Activated T-cell treated with anti-CD3 and anti-CD28 coated beads, Interleukin-2, amount 50 U/mL, for 72 hours (primary cell): ENCODE results near the gene SPDYC. TPM values are rescaled to one million over a fixed set of nuclear protein-coding genes. Genes with fewer than 3 reads are reported as not detected.

Experiments
- ATAC-seq, 2 donors: fragments of 150-1000 bp; cut with Tn5 transposase; replicated peaks in 1 of 2; 2 replicates each; pipeline ENCODE4 v1.10.0; 2021; ENCODE audit warnings: moderate library complexity in 2 of 2, mild to moderate bottlenecking in 1 of 2
- DNase-seq, 2 donors: peaks; one replicate each; pipeline ENCODE4 v3.0.0; 2021 to 2022; ENCODE audit warnings: mixed read lengths in 1 of 2
- H3K27ac Mint-ChIP-seq: one replicate; pipeline ENCODE4 v1.8.0; 2022; ENCODE audit warnings: mild to moderate bottlenecking, moderate library complexity, mixed read lengths
- H3K27me3 Mint-ChIP-seq: one replicate; pipeline ENCODE4 v1.8.0; 2022; ENCODE audit warnings: low read depth, mixed read lengths
- H3K36me3 Mint-ChIP-seq, 2 donors: one replicate each; pipeline ENCODE4 v1.8.0; 2022; ENCODE audit warnings: mixed read lengths in 2 of 2, mild to moderate bottlenecking in 1 of 2; ENCODE audit not compliant: insufficient read depth in 2 of 2
- H3K4me1 Mint-ChIP-seq: one replicate; pipeline ENCODE4 v1.8.0; 2022; ENCODE audit warnings: low read depth, mixed read lengths
- H3K4me3 Mint-ChIP-seq, 2 donors: one replicate each; pipeline ENCODE4 v1.8.0; 2022; ENCODE audit warnings: mild to moderate bottlenecking in 2 of 2, mixed read lengths in 2 of 2, moderate library complexity in 2 of 2
- H3K9me3 Mint-ChIP-seq, 2 donors: one replicate each; pipeline ENCODE4 v1.8.0; 2022; ENCODE audit warnings: mixed read lengths in 2 of 2
- total RNA-seq, 2 donors: library from RNA; stranded (reverse); gene quantifications; one replicate each; pipeline ENCODE4 v1.2.3, GENCODE V29; 2022

Gene SPDYC
- total RNA-seq, 2 donors from 2014 or later, result not detected

DNA sequence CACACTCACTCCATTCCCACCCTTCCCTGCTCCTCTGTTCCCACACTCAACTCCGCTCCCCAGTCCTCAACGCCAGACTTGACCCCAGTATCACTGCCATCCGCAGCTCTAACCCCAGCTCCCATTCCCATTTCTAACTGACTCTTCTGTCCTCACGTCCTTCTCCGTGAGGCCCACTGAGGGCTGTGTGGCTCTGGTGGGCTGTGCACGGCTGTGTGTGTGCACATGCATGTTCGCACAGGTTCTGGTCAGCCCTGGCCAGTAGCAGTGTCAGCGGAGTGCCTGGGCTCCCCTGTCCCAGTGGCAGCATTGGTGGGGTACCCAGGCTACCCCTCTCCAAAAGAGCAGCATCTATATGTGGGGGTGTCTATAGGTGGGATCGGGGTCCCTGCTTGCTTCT, 16.7 kb downstream of the SPDYC start:
- no peak overlapping the region for H3K27ac Mint-ChIP-seq
- ATAC-seq, result no peak
- DNase-seq, result no peak
- peaks cover 2 to 12% of the 10 kb centered on the region in 2 donors for H3K36me3 Mint-ChIP-seq
- no peaks in the 10 kb centered on the region for H3K27me3 Mint-ChIP-seq
- peaks cover 7% of the 10 kb centered on the region for H3K4me1 Mint-ChIP-seq
- H3K9me3 Mint-ChIP-seq, result no peaks in the 10 kb centered on the region
- H3K4me3 Mint-ChIP-seq, result no peak overlapping the region

- Mint-ChIP-seq H3K4me3 (no peak overlapping the region), H3K36me3 (peaks cover 2 to 12% of the 10 kb centered on the region in 2 donors), H3K27me3 (no peaks in the 10 kb centered on the region), H3K9me3 (no peaks in the 10 kb centered on the region), H3K4me1 (peaks cover 6% of the 10 kb centered on the region), H3K27ac (no peak overlapping the region)
- ATAC-seq (no peak), DNase-seq (no peak)
Measured at GRCh38 chr11:65187146-65187675, 17.2 kb downstream of the SPDYC start.

GRCh38 chr11:65187971-65188461, 18.0 kb downstream of the SPDYC start:
- DNase-seq (no peak), ATAC-seq (no peak)
- H3K4me3 Mint-ChIP-seq, result no peak overlapping the region
- H3K36me3 Mint-ChIP-seq, result peaks cover 2 to 12% of the 10 kb centered on the region in 2 donors
- H3K9me3 Mint-ChIP-seq, result no peaks in the 10 kb centered on the region
- H3K27ac Mint-ChIP-seq, result no peak overlapping the region
- H3K4me1 Mint-ChIP-seq, result no peaks in the 10 kb centered on the region
- H3K27me3 Mint-ChIP-seq, result no peaks in the 10 kb centered on the region

GRCh38 chr11:65188486-65188885, 18.5 kb downstream of the SPDYC start:
- H3K9me3 Mint-ChIP-seq, result no peaks in the 10 kb centered on the region
- peaks cover 2 to 12% of the 10 kb centered on the region in 2 donors for H3K36me3 Mint-ChIP-seq
- no peak overlapping the region for H3K4me3 Mint-ChIP-seq

GRCh38 chr11:65189191-65189590, 19.2 kb downstream of the SPDYC start:
- no peaks in the 10 kb centered on the region for H3K9me3 Mint-ChIP-seq
- no peaks in the 10 kb centered on the region for H3K27me3 Mint-ChIP-seq
- peaks cover 2 to 12% of the 10 kb centered on the region in 2 donors for H3K36me3 Mint-ChIP-seq
- no peak overlapping the region for H3K27ac Mint-ChIP-seq
- ATAC-seq (no peak), DNase-seq (no peak)
- no peak overlapping the region for H3K4me3 Mint-ChIP-seq
- H3K4me1 Mint-ChIP-seq, result no peaks in the 10 kb centered on the region

More at GRCh38 chr11:65188486-65188885, 18.5 kb downstream of the SPDYC start:
- no peak for ATAC-seq
- DNase-seq, result no peak
- H3K4me1 Mint-ChIP-seq, result no peaks in the 10 kb centered on the region
- H3K27me3 Mint-ChIP-seq, result no peaks in the 10 kb centered on the region
- no peak overlapping the region for H3K27ac Mint-ChIP-seq

DNA sequence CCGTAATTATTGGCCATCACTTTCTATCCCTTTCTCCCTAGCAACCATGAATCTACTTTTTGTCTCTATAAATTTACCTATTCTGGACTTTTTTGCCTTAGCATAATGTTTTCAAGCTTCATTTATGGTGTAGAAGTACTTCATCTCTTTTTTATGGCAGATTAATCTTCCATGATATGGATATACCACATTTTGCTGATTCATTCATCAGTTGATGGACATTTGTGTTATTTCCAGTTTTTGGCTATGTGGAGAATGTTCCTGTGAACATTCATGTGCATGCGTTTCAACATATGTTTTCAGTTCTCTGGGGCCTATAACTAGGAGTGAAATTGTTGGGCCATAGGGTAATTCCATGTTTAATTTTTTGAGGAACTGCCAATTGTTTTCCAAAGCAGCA, 24.5 kb downstream of the SPDYC start:
- no peak overlapping the region for H3K27ac Mint-ChIP-seq
- no peaks in the 10 kb centered on the region for H3K27me3 Mint-ChIP-seq
- peaks cover 5 to 11% of the 10 kb centered on the region in 2 donors for H3K36me3 Mint-ChIP-seq
- no peak overlapping the region for H3K4me3 Mint-ChIP-seq
- ATAC-seq, result no peak
- no peaks in the 10 kb centered on the region for H3K9me3 Mint-ChIP-seq
- DNase-seq, result no peak
- H3K4me1 Mint-ChIP-seq, result no peaks in the 10 kb centered on the region

- Mint-ChIP-seq H3K27me3 (no peaks in the 10 kb centered on the region), H3K36me3 (peaks cover 0 to 8% of the 10 kb centered on the region in 2 donors), H3K4me1 (peaks cover 5% of the 10 kb centered on the region), H3K4me3 (no peak overlapping the region), H3K9me3 (no peaks in the 10 kb centered on the region), H3K27ac (no peak overlapping the region)
- ATAC-seq (no peak), DNase-seq (no peak)
Measured at GRCh38 chr11:65204143-65204542, 34.1 kb downstream of the SPDYC start.

DNA sequence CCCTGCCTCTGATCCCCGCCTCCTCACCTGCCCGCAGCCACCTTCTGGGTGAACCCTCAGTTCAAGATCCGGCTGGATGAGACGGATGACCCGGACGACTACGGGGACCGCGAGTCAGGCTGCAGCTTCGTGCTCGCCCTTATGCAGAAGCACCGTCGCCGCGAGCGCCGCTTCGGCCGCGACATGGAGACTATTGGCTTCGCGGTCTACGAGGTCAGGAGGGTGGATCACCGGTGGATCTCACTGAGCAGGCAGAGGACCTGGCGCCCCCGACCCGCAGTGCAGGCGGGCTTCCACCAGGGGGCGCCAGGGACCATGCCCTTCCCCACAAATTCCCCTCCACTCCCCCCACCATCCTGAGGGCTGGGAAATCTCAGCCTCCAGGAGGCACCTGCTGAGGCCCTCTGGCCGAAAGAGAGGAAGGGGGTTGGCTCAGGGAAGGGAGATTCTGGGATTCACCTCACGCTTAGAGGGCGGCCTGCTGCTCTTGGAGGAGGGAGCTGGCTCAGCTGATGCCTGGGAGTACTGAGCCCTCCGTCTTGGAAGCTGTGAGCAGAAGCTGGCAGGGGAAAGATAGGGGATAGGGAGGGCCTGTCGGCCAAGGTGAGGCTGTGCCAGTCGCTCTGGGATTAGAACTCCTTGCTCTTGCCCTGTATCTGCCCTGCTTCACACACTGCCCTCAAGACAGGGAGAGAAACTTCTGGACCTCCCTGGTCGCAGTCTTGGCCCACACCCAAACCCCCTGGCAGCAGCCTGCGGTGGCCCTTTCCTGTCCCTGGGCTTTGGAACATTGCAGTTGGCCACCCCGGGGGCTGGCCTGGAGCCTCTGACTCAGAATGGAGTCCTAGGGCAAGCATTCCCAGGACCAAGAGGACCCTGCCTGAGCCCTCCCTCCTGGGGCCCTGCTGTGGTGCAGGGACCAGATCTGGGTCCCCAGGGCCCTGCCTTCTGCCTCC, 34.9 kb downstream of the SPDYC start:
- peaks cover 0 to 8% of the 10 kb centered on the region in 2 donors for H3K36me3 Mint-ChIP-seq
- H3K27me3 Mint-ChIP-seq, result no peaks in the 10 kb centered on the region
- no peaks in the 10 kb centered on the region for H3K9me3 Mint-ChIP-seq
- H3K27ac Mint-ChIP-seq, result peak overlapping the region; percentile 38
- H3K4me3 Mint-ChIP-seq, result no peak overlapping the region
- peak; percentile 38 to 64 for DNase-seq
- ATAC-seq, result peak; percentile 65 to 73
- H3K4me1 Mint-ChIP-seq, result peaks cover 5% of the 10 kb centered on the region

DNA sequence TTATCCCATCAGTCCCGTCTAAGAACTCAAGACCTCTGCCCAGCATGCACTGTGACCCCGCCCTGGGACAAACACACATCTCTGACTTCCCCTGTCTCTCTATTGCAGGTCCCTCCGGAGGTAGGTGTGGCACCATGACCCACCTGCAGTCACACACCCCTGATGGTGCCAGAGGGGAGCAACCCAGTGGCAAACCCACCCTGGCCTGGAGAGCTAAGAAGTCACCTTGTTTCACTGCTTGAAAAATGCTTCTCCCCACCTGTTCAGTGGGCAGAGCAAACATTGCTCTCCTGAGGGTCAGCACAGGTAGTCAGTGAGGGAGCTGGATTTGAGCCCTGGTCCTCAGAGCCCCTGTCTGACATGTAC, 35.6 kb downstream of the SPDYC start:
- ATAC-seq (no peak), DNase-seq (no peak)
- H3K4me3 Mint-ChIP-seq, result no peak overlapping the region
- no peaks in the 10 kb centered on the region for H3K9me3 Mint-ChIP-seq
- H3K4me1 Mint-ChIP-seq, result peaks cover 5% of the 10 kb centered on the region
- H3K27ac Mint-ChIP-seq, result no peak overlapping the region
- H3K36me3 Mint-ChIP-seq, result peaks cover 0 to 8% of the 10 kb centered on the region in 2 donors
- no peaks in the 10 kb centered on the region for H3K27me3 Mint-ChIP-seq

DNA sequence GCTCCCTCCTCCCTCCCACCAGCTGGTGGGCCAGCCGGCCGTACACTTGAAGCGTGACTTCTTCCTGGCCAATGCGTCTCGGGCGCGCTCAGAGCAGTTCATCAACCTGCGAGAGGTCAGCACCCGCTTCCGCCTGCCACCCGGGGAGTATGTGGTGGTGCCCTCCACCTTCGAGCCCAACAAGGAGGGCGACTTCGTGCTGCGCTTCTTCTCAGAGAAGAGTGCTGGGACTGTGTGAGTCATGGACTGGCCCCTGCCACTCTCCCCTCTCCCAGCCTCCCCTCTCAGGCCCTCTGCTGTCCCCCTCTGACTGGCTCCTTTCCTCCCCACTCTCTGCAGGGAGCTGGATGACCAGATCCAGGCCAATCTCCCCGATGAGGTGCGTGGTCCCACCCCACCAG, 36.4 kb downstream of the SPDYC start:
- ATAC-seq (no peak), DNase-seq (no peak)
- no peak overlapping the region for H3K27ac Mint-ChIP-seq
- H3K9me3 Mint-ChIP-seq, result no peaks in the 10 kb centered on the region
- H3K36me3 Mint-ChIP-seq, result peaks cover 0 to 8% of the 10 kb centered on the region in 2 donors
- H3K27me3 Mint-ChIP-seq, result no peaks in the 10 kb centered on the region
- H3K4me1 Mint-ChIP-seq, result peaks cover 5% of the 10 kb centered on the region
- H3K4me3 Mint-ChIP-seq, result no peak overlapping the region

- Mint-ChIP-seq H3K4me1 (peaks cover 5% of the 10 kb centered on the region), H3K27me3 (no peaks in the 10 kb centered on the region), H3K36me3 (peaks cover 0 to 8% of the 10 kb centered on the region in 2 donors), H3K27ac (no peak overlapping the region), H3K9me3 (no peaks in the 10 kb centered on the region), H3K4me3 (no peak overlapping the region)
- ATAC-seq (no peak), DNase-seq (no peak)
Measured at GRCh38 chr11:65206901-65207300, 36.9 kb downstream of the SPDYC start.

GRCh38 chr11:65207918-65208784, 38.1 kb downstream of the SPDYC start:
- no peak overlapping the region for H3K4me3 Mint-ChIP-seq
- DNase-seq (no peak), ATAC-seq (no peak)
- no peaks in the 10 kb centered on the region for H3K27me3 Mint-ChIP-seq
- H3K36me3 Mint-ChIP-seq, result peaks cover 0 to 8% of the 10 kb centered on the region in 2 donors
- peaks cover 8% of the 10 kb centered on the region for H3K4me1 Mint-ChIP-seq
- no peak overlapping the region for H3K27ac Mint-ChIP-seq
- H3K9me3 Mint-ChIP-seq, result no peaks in the 10 kb centered on the region
